Measurements from ENCODE around the gene SNUPN. TPM values are rescaled to one million over a fixed set of nuclear protein-coding genes. Genes with fewer than 3 reads are reported as not detected.

SNUPN gene
- total and polyA plus RNA-seq, 2 donors (not counting 1 experiment from before 2014, with no cell fraction given), result 32.1 to 32.7 TPM

GRCh38 chr15:75653347-75653913, 27.9 kb upstream of the SNUPN start:
- Histone ChIP-seq H3K9me3 (ENCODE audit: control insufficient read depth, insufficient read depth, low read depth, low read length) (no peaks in the 10 kb centered on the region), H3K27me3 (ENCODE audit: control insufficient read depth, insufficient read depth, low read length) (no peaks in the 10 kb centered on the region), H3K4me1 (ENCODE audit: control insufficient read depth, extremely low read depth, insufficient read depth, low read length) (peaks cover 35% of the 10 kb centered on the region), H3K36me3 (ENCODE audit: control insufficient read depth, insufficient read depth, low read length) (peaks cover 23% of the 10 kb centered on the region), H3K79me2 (ENCODE audit: control insufficient read depth, insufficient read depth, low read length) (peaks cover 92% of the 10 kb centered on the region), H3K9ac (ENCODE audit: insufficient read depth, low read length) (no peak overlapping the region), H3K4me3 (replicated peaks in 1 of 4; ENCODE audit: control extremely low read depth in 1 of 4, insufficient read depth in 1 of 4, low read depth in 3 of 4, low read length in 4 of 4) (peak overlapping the region in 1 of 4 experiments; percentile 90), H2AFZ (ENCODE audit: low read length) (no peak overlapping the region), H3K27ac (ENCODE audit: insufficient read depth, low read length) (peak overlapping the region; percentile 45), H4K20me1 (ENCODE audit: control insufficient read depth, extremely low read depth, insufficient read depth, low read length) (no peaks in the 10 kb centered on the region), H3K4me2 (ENCODE audit: extremely low read depth, insufficient read depth, low read length) (peak overlapping the region; percentile 57)
- no peak for TF ChIP-seq CTCF (conservative IDR thresholded peaks at IDR 0.05 in 1 of 2, IDR thresholded peaks at IDR 0.05 in 1 of 2; ENCODE audit: low read depth in 1 of 2, low read length in 2 of 2)
- TF ChIP-seq EZH2 (IDR thresholded peaks at IDR 0.05; ENCODE audit: low read length, missing control alignments), result no peak
- DNase-seq (ENCODE audit: low read depth in 2 of 2), result no peak

DNA sequence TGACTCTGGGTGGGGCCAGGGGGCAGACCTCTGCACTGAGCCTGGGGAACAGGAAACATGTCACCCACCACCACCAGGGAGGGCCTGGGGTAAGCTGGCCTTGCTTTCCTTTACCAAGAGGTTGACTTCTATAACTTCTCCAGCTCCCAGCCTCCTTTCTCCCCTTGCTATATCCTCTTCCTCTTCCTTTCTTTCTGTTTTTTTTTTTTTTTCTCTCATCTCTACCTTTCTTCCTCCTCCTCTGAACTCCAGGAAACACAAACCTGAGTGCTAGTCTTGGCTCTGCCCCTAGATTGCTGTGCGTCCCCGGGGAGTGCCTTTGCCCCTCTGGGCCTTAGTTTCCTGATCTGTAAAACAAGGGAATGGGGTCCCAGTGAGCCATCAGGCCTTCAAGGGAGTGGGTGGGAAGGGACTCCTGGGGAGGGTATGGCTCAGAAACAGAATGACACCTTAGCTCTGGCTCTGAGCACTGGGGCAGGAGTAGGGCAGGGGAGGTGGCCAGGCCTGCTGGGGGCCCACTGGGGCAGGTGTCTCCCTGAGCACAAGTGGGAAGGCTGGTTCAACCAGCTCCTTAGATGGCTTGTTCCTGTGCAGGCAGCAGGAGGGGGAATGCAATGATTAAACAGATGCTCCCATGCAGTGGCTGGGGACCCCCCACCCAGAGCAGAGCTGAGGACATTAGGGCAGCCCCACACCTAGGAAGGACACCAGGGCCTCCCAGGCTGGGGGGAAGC, 26.5 kb upstream of the SNUPN start:
- Histone ChIP-seq H3K36me3 (ENCODE audit: control insufficient read depth, insufficient read depth, low read length) (peaks cover 19% of the 10 kb centered on the region), H4K20me1 (ENCODE audit: control insufficient read depth, extremely low read depth, insufficient read depth, low read length) (no peaks in the 10 kb centered on the region), H3K9ac (ENCODE audit: insufficient read depth, low read length) (no peak overlapping the region), H3K27me3 (ENCODE audit: control insufficient read depth, insufficient read depth, low read length) (no peaks in the 10 kb centered on the region), H3K4me3 (replicated peaks in 1 of 4; ENCODE audit: control extremely low read depth in 1 of 4, insufficient read depth in 1 of 4, low read depth in 3 of 4, low read length in 4 of 4) (peak overlapping the region; percentile 22 to 90 (median 40)), H3K4me2 (ENCODE audit: extremely low read depth, insufficient read depth, low read length) (peak overlapping the region; percentile 89), H2AFZ (ENCODE audit: low read length) (no peak overlapping the region), H3K9me3 (ENCODE audit: control insufficient read depth, insufficient read depth, low read depth, low read length) (no peaks in the 10 kb centered on the region), H3K79me2 (ENCODE audit: control insufficient read depth, insufficient read depth, low read length) (peaks cover 86% of the 10 kb centered on the region), H3K27ac (ENCODE audit: insufficient read depth, low read length) (peak overlapping the region; percentile 66), H3K4me1 (ENCODE audit: control insufficient read depth, extremely low read depth, insufficient read depth, low read length) (peaks cover 35% of the 10 kb centered on the region)
- DNase-seq (ENCODE audit: low read depth in 2 of 2), result no peak
- TF ChIP-seq CTCF (conservative IDR thresholded peaks at IDR 0.05 in 1 of 2, IDR thresholded peaks at IDR 0.05 in 1 of 2; ENCODE audit: low read depth in 1 of 2, low read length in 2 of 2), result no peak

DNA sequence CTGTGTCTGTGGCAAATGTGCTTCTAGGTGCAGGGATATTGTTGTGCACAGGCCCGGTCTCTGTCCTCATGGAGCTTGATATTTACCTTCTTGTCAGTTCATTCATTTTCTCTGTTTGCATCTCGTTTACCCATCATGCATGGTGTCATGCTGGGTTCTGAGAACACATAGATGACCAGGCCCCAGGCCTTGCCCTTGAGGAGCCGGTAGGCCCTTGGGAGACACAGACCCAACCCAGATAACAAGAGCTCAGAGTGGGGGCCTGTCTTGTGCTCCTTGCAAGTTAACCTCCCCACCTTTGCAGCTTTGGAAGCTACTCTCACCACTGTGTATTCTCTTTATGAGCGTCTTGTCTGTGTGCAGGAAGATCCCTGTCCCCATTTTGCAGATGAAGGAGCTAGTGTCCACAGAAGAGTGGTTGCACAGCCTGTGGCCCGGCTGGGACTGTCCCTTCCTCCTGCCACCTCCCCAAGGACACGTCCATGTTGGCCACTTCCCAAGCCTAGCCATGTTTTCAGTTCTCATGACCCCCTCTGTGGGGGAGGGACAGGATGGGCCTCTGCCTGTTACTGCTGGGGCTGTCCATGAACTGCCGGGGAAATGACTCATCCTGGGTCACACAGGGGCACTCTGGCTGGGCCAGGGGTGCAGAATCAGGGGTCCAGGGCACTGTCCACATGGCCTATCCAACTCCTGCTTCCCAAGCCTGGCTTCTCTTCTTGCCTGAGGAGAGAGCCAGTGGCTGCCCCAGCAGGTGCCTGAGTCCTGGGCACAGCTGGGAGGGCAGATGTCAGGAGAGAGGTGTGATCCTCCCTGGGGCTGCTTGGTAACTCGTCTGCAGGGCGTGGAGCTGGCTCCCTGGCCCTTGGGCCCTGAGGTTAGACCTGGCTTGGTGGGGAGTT, 25.6 kb upstream of the SNUPN start:
- peaks cover 12% of the 10 kb centered on the region for H3K36me3 ChIP-seq (ENCODE audit: control insufficient read depth, insufficient read depth, low read length)
- H3K9ac ChIP-seq (ENCODE audit: insufficient read depth, low read length), result no peak overlapping the region
- H3K4me3 ChIP-seq (replicated peaks in 1 of 4; ENCODE audit: control extremely low read depth in 1 of 4, insufficient read depth in 1 of 4, low read depth in 3 of 4, low read length in 4 of 4), result peak overlapping the region; percentile 2 to 90 (median 40)
- H3K4me1 ChIP-seq (ENCODE audit: control insufficient read depth, extremely low read depth, insufficient read depth, low read length), result peaks cover 39% of the 10 kb centered on the region
- H3K9me3 ChIP-seq (ENCODE audit: control insufficient read depth, insufficient read depth, low read depth, low read length), result no peaks in the 10 kb centered on the region
- H3K79me2 ChIP-seq (ENCODE audit: control insufficient read depth, insufficient read depth, low read length), result peaks cover 85% of the 10 kb centered on the region
- peak overlapping the region; percentile 89 for H3K4me2 ChIP-seq (ENCODE audit: extremely low read depth, insufficient read depth, low read length)
- no peak overlapping the region for H2AFZ ChIP-seq (ENCODE audit: low read length)
- peak; percentile 24 to 28 for DNase-seq (ENCODE audit: low read depth in 2 of 2)
- no peaks in the 10 kb centered on the region for H3K27me3 ChIP-seq (ENCODE audit: control insufficient read depth, insufficient read depth, low read length)
- TF ChIP-seq EZH2 (IDR thresholded peaks at IDR 0.05; ENCODE audit: low read length, missing control alignments) (no peak), CTCF (conservative IDR thresholded peaks at IDR 0.05 in 1 of 2, IDR thresholded peaks at IDR 0.05 in 1 of 2; ENCODE audit: low read depth in 1 of 2, low read length in 2 of 2) (no peak)
- peak overlapping the region; percentile 66 for H3K27ac ChIP-seq (ENCODE audit: insufficient read depth, low read length)
- no peaks in the 10 kb centered on the region for H4K20me1 ChIP-seq (ENCODE audit: control insufficient read depth, extremely low read depth, insufficient read depth, low read length)
